Nephron (organoid): Measurements from ENCODE around the gene PTPRE.

Experiments used
- H3K27ac Mint-ChIP-seq, 3 experiments: 2 replicates each; pipeline ENCODE4 v1.8.0; 2020; ENCODE audit warnings: mixed read lengths in 3 of 3, mild to moderate bottlenecking in 2 of 3, moderate library complexity in 1 of 3
- H3K27me3 Mint-ChIP-seq: 2 replicates; pipeline ENCODE4 v1.8.0; 2021; ENCODE audit warnings: low read depth, mild to moderate bottlenecking, moderate library complexity, mixed read lengths
- H3K36me3 Mint-ChIP-seq: 2 replicates; pipeline ENCODE4 v1.8.0; 2020; ENCODE audit warnings: low read depth, mixed read lengths
- H3K4me1 Mint-ChIP-seq: 2 replicates; pipeline ENCODE4 v1.8.0; 2020; ENCODE audit warnings: mixed read lengths
- H3K4me3 Mint-ChIP-seq, 3 experiments: 2 replicates each; pipeline ENCODE4 v1.8.0; 2020; ENCODE audit warnings: mild to moderate bottlenecking in 3 of 3, mixed read lengths in 3 of 3, moderate library complexity in 2 of 3
- H3K9me3 Mint-ChIP-seq: 2 replicates; pipeline ENCODE4 v1.8.0; 2020; ENCODE audit warnings: mixed read lengths
- TF ChIP-seq, protein P1 (sequence below), 3 experiments: fragments of 200-600 bp; sonication (generic); IDR thresholded peaks; one replicate each; pipeline ENCODE4 v1.5.0; 2021; ENCODE audit warnings: antibody characterized with exemption in 3 of 3; ENCODE audit not compliant: unreplicated experiment in 3 of 3

Gene PTPRE

DNA sequence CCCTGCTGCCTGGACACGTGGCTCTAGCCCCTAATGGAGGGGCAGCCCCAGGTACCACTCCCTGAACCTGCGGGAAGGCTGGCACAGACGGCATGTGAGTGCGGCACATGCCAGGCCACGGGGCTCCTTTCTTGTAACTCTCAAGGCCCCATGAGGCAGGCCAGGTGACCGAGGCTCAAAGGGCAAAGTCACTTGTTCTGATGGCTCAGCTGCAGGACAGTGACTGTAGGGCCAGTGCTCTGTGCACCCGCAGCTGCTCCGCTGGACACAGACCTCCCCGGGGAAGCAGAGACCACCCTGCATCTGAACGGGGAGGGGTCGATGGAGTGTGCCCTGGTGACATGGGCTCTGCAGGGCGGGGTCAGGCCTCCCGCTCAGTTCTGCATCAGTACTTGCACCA lies 55.3 kb downstream of the PTPRE start:
- Mint-ChIP-seq H3K4me1 (peaks cover 6% of the 10 kb centered on the region), H3K36me3 (no peaks in the 10 kb centered on the region), H3K27ac (no peak overlapping the region), H3K4me3 (no peak overlapping the region), H3K9me3 (no peaks in the 10 kb centered on the region), H3K27me3 (peaks cover 6% of the 10 kb centered on the region)
- TF ChIP-seq, protein P1, sequence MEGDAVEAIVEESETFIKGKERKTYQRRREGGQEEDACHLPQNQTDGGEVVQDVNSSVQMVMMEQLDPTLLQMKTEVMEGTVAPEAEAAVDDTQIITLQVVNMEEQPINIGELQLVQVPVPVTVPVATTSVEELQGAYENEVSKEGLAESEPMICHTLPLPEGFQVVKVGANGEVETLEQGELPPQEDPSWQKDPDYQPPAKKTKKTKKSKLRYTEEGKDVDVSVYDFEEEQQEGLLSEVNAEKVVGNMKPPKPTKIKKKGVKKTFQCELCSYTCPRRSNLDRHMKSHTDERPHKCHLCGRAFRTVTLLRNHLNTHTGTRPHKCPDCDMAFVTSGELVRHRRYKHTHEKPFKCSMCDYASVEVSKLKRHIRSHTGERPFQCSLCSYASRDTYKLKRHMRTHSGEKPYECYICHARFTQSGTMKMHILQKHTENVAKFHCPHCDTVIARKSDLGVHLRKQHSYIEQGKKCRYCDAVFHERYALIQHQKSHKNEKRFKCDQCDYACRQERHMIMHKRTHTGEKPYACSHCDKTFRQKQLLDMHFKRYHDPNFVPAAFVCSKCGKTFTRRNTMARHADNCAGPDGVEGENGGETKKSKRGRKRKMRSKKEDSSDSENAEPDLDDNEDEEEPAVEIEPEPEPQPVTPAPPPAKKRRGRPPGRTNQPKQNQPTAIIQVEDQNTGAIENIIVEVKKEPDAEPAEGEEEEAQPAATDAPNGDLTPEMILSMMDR (IDR thresholded peaks at IDR 0.05; ENCODE audit: unreplicated experiment in 3 of 3), result no peak

DNA sequence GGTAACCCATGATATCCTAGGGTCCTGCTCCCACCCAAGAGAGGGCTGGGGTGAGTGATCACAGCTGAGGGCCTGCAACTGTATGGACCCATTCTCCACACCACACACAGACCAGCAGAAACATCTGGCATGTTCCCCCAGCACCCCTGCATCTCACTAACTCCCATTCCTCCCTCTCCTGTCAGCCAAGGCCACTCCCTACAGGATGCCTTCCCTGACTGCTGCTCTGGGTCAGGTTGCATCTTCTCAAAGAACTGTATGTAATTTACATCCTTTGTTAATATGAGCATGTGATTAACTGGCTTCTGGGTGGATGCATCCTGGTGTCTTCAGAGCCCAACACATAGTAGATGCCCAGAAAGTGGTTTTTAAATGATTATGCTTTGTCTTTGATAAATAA lies 56.2 kb downstream of the PTPRE start:
- H3K27me3 Mint-ChIP-seq, result peaks cover 6% of the 10 kb centered on the region

DNA sequence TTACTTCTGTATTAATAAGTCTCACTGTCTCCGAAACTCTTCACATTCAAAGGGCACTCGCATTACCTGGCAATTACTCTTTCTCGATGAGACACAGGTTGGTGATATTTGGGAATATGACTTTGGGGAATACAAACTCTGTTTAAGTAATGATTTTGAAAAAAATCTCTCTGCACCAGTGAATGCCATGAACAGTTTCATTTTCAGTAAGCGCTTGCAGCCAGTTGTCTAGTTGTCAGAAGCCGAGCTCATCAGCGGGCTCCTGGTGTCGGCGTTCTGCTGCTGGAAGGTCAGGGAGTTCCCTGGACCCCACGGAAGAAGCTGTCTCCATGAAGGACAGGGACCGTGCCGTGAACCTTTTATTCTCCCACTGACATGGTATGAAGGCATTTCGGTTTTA lies 57.7 kb downstream of the PTPRE start:
- Mint-ChIP-seq H3K27ac (no peak overlapping the region), H3K27me3 (peaks cover 6% of the 10 kb centered on the region), H3K36me3 (no peaks in the 10 kb centered on the region), H3K4me1 (peaks cover 6% of the 10 kb centered on the region), H3K4me3 (no peak overlapping the region), H3K9me3 (no peaks in the 10 kb centered on the region)
- TF ChIP-seq, protein P1 (IDR thresholded peaks at IDR 0.05; ENCODE audit: unreplicated experiment in 3 of 3), result no peak

More for the DNA sequence above, 56.2 kb downstream of the PTPRE start:
- Mint-ChIP-seq H3K4me1 (peaks cover 6% of the 10 kb centered on the region), H3K9me3 (no peaks in the 10 kb centered on the region), H3K36me3 (no peaks in the 10 kb centered on the region), H3K27ac (no peak overlapping the region), H3K4me3 (no peak overlapping the region)
- TF ChIP-seq, protein P1 (IDR thresholded peaks at IDR 0.05; ENCODE audit: unreplicated experiment in 3 of 3), result no peak

DNA sequence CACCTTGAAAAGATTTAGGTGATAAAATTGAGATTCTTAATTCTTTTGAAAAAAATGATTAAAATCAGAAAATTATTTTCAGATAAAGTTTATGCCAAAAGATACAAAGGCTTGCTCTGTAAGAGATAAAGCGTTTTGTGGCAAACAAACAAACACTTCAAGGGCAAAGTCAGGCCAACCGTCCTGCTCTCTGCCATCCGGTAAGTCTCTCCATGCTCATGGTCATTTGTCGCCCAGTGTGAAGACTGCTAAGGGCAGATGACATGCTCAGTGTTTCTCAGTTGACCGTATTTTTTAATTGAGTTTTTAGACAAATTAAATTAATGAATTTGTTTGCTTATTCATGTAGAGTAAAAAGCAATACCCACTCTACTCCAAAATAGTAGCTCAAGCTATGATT lies 60.0 kb downstream of the PTPRE start:
- Mint-ChIP-seq H3K4me1 (peaks cover 6% of the 10 kb centered on the region), H3K27me3 (peaks cover 6% of the 10 kb centered on the region), H3K27ac (no peak overlapping the region), H3K4me3 (no peak overlapping the region), H3K36me3 (no peaks in the 10 kb centered on the region), H3K9me3 (no peaks in the 10 kb centered on the region)
- TF ChIP-seq, protein P1 (IDR thresholded peaks at IDR 0.05; ENCODE audit: unreplicated experiment in 3 of 3), result no peak

DNA sequence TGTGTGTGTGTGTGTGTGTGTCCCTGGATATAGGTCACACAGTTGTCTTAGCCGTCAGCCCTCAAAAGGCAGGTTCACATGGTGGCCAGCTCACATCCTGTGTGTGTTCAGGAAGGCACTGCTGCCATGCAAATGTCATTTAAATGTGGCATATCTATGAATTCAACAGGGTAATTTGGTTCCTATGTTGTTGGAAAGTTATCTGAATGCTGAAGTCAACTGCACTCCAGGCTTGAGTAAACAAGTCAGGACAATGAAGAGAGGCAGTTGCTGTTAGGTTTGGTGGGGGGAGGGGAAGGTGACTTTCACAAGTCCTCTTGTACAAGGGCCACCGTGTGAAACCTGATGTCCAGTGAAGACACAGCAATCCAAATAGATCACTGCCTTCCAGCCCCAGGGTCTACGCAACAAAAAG lies 61.1 kb downstream of the PTPRE start:
- TF ChIP-seq, protein P1 (IDR thresholded peaks at IDR 0.05; ENCODE audit: unreplicated experiment in 3 of 3), result no peak
- H3K4me3 Mint-ChIP-seq, result no peak overlapping the region
- no peak overlapping the region for H3K27ac Mint-ChIP-seq

DNA sequence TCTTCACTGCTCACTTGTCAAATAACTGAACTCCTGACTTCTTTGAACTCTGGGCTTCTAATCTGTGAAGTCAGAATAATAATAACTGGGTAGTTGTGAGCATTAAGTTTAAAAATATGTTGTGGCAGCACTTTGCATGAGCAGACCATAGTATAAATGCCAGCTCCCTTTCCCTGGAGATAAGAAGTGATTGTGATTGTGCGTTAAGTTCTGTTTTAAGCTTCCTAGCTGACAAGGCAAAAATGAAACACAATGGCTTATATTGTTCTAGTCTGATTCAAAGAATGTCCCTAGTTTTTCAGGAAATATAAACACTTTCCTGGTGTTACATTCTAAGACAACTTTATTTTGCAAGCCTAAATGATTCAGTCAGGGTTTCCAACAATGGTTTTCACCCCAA lies 61.8 kb downstream of the PTPRE start:
- H3K9me3 Mint-ChIP-seq, result no peaks in the 10 kb centered on the region
- TF ChIP-seq, protein P1 (IDR thresholded peaks at IDR 0.05; ENCODE audit: unreplicated experiment in 3 of 3), result no peak
- no peaks in the 10 kb centered on the region for H3K27me3 Mint-ChIP-seq
- H3K4me3 Mint-ChIP-seq, result no peak overlapping the region
- peaks cover 7% of the 10 kb centered on the region for H3K4me1 Mint-ChIP-seq
- H3K36me3 Mint-ChIP-seq, result no peaks in the 10 kb centered on the region
- H3K27ac Mint-ChIP-seq, result no peak overlapping the region

More for the DNA sequence above, 61.1 kb downstream of the PTPRE start:
- H3K4me1 Mint-ChIP-seq, result peaks cover 6% of the 10 kb centered on the region
- H3K27me3 Mint-ChIP-seq, result no peaks in the 10 kb centered on the region
- H3K9me3 Mint-ChIP-seq, result no peaks in the 10 kb centered on the region
- no peaks in the 10 kb centered on the region for H3K36me3 Mint-ChIP-seq
